Measurements from ENCODE around the gene GPATCH1.

GPATCH1 gene

DNA sequence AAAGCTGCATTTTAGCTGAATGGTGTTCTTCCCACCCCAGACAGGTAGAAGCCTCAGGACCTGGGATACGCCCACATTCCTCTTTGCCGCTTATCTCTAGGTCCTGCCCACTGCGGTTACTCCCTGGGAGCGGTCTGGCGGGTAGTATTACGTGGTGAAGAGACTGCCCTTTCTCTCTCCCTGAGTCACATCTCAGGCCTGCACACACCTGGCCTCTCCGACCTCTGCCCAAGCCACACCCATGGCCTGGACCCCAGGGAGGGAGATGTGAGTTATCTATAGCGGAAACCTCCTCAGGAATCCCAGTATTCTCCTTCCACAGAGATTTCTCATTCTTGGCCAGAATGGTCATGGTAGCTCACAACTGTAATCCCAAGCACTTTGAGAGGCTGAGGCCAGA is 33.6 kb upstream of the GPATCH1 start:
- no peak overlapping the region for H3K27ac ChIP-seq (ENCODE audit: low read length)
- WGBS (ENCODE audit: insufficient coverage, insufficient read length), result no CpG with 5 or more reads among the region's 8 CpGs
- H3K4me3 ChIP-seq (ENCODE audit: low read length), result no peak overlapping the region
- H3K27me3 ChIP-seq (ENCODE audit: control insufficient read depth, insufficient read depth, low read length), result no peaks in the 10 kb centered on the region
- no peaks in the 10 kb centered on the region for H3K9me3 ChIP-seq (ENCODE audit: control insufficient read depth, insufficient read depth, low read length)
- DNase-seq (ENCODE audit: low read depth, low spot score), result no peak
- no peaks in the 10 kb centered on the region for H3K36me3 ChIP-seq (ENCODE audit: control insufficient read depth, insufficient read depth, low read length)
- peaks cover 3% of the 10 kb centered on the region; the same call in 1 of the 2 replicates for H3K4me1 ChIP-seq (ENCODE audit: control insufficient read depth, insufficient read depth, low read length)

DNA sequence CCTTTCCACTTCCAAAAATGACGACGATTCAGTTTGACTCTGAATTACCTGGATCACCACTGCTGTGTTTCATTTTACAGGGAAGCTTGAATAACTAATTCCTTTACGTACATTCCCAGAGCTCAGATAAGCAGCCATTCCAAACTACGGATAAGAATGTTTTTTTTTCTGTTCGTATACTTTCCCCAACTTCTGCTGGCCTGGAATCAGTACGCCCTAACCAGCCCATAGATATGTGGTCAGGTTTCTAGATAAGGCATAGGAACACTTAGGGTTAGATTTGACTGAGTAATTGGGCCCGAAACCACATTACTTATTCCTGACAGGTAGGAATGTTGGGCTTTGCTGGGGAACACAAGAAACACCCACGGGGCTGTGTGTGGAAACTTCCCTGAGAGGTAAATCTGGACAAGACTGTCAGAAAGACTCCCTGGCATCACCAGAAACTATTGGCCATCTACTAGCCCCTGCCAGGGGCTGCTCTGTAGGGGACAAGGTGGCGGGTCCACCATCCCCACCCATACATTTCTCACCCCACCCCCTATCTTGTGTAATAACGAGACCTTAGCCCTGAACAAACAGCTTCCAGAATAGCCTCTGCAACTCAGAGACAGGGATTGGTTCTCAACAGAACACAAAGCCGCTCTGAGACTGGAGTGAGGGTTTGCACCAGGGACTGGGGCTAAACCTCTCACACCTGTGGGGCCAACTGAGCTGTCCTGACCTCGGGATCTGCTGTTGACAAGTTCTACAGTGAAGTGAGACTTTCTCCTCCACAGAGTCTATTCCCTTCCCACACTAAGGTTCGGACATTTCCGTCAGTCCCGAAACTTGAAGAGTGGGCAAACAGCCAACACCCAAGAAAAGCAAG is 31.9 kb upstream of the GPATCH1 start:
- Histone ChIP-seq H3K4me3 (ENCODE audit: low read length) (no peak overlapping the region), H3K9me3 (ENCODE audit: control insufficient read depth, insufficient read depth, low read length) (no peaks in the 10 kb centered on the region), H3K4me1 (ENCODE audit: control insufficient read depth, insufficient read depth, low read length) (peaks cover 3% of the 10 kb centered on the region; the same call in 1 of the 2 replicates), H3K27ac (ENCODE audit: low read length) (no peak overlapping the region), H3K27me3 (ENCODE audit: control insufficient read depth, insufficient read depth, low read length) (no peaks in the 10 kb centered on the region), H3K36me3 (ENCODE audit: control insufficient read depth, insufficient read depth, low read length) (no peaks in the 10 kb centered on the region)
- WGBS (ENCODE audit: insufficient coverage, insufficient read length), result no CpG with 5 or more reads among the region's 15 CpGs
- no peak for DNase-seq (ENCODE audit: low read depth, low spot score)

DNA sequence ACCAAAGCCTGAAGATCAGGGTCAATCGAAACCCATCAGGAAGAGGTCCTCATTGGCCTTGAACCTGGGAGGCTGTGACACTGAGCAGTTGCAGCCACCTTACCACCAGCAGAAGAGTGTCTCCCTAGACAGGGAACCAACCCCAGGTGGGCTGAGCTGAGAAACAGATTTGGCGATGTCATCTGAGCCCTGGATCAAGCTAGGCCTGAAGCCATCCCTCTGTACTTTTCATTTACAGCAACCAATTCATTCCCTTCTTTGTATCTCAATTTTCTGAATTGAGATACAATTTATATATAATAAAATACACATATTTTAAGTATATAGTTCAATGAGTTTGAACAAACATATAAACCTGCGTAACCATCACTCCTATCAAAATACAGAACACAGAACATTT is 30.9 kb upstream of the GPATCH1 start:
- peaks cover 3% of the 10 kb centered on the region; the same call in 1 of the 2 replicates for H3K4me1 ChIP-seq (ENCODE audit: control insufficient read depth, insufficient read depth, low read length)
- no peak overlapping the region for H3K27ac ChIP-seq (ENCODE audit: low read length)
- no peak overlapping the region for H3K4me3 ChIP-seq (ENCODE audit: low read length)
- H3K36me3 ChIP-seq (ENCODE audit: control insufficient read depth, insufficient read depth, low read length), result 0 out of 2 replicates have a peak, but pooled peaks cover 2% of the 10 kb centered on the region
- no CpG with 5 or more reads among the region's 3 CpGs for WGBS (ENCODE audit: insufficient coverage, insufficient read length)
- H3K27me3 ChIP-seq (ENCODE audit: control insufficient read depth, insufficient read depth, low read length), result no peaks in the 10 kb centered on the region
- no peaks in the 10 kb centered on the region for H3K9me3 ChIP-seq (ENCODE audit: control insufficient read depth, insufficient read depth, low read length)
- DNase-seq (ENCODE audit: low read depth, low spot score), result no peak

DNA sequence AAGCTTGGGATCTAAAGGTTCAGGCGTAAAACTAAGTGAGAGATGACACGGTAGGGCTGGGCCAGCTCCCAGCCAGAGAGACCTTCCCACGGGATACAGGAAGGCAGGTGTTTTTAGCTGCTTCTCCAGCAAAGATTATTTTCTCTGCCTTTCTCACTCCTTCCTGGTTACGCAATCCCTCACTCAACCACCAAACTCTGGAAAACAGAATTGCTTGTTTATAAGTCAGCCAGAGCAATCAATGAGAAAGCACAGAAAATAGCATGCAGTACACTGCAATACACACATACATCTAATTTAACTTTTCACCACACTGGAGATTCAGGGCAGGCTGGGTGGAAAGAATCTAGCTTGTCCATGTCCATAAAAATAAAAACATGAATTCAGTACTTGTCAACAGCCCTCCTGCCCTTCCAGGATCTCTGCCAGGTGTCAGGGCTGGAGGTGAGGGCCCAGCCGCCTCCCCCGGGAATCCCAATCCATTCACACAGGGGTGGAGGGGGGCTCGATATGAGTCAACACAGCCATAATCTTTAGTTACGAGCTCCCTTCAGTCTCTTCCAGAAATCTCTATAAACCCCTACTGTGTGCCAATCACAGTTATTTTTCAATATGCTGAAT is 28.5 kb upstream of the GPATCH1 start:
- H3K4me1 ChIP-seq (ENCODE audit: control insufficient read depth, insufficient read depth, low read length), result peaks cover 2% of the 10 kb centered on the region; the same call in 1 of the 2 replicates
- no peaks in the 10 kb centered on the region for H3K9me3 ChIP-seq (ENCODE audit: control insufficient read depth, insufficient read depth, low read length)
- no peak for DNase-seq (ENCODE audit: low read depth, low spot score)
- H3K27me3 ChIP-seq (ENCODE audit: control insufficient read depth, insufficient read depth, low read length), result no peaks in the 10 kb centered on the region
- WGBS (ENCODE audit: insufficient coverage, insufficient read length), result no CpG with 5 or more reads among the region's 8 CpGs
- H3K27ac ChIP-seq (ENCODE audit: low read length), result no peak overlapping the region
- H3K36me3 ChIP-seq (ENCODE audit: control insufficient read depth, insufficient read depth, low read length), result 0 out of 2 replicates have a peak, but pooled peaks cover 2% of the 10 kb centered on the region
- no peak overlapping the region for H3K4me3 ChIP-seq (ENCODE audit: low read length)

DNA sequence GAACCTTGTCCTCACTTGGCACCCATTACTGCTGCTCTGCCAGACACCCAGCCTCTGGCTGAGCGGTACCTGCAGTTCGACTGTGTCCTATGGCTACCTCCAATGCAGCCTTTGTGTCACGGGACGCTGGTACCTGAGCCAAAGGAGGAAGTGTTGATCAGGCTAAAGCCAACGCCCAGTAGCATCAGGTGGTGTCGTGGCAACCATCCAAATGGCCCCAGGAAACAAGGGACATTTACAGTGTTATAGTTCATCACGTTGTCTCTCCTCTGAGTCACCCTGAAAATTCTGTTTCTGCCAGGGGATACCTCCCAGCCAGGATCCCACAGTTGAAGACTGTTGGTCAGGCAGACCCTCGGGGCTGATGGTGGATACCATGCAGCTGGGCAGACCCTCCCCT is 26.4 kb upstream of the GPATCH1 start:
- H3K4me3 ChIP-seq (ENCODE audit: low read length), result no peak overlapping the region
- no peak for DNase-seq (ENCODE audit: low read depth, low spot score)
- H3K27ac ChIP-seq (ENCODE audit: low read length), result no peak overlapping the region
- H3K27me3 ChIP-seq (ENCODE audit: control insufficient read depth, insufficient read depth, low read length), result no peaks in the 10 kb centered on the region
- no peaks in the 10 kb centered on the region; the same call in 1 of the 2 replicates for H3K4me1 ChIP-seq (ENCODE audit: control insufficient read depth, insufficient read depth, low read length)
- no peaks in the 10 kb centered on the region for H3K9me3 ChIP-seq (ENCODE audit: control insufficient read depth, insufficient read depth, low read length)
- WGBS (ENCODE audit: insufficient coverage, insufficient read length), result no CpG with 5 or more reads among the region's 8 CpGs
- H3K36me3 ChIP-seq (ENCODE audit: control insufficient read depth, insufficient read depth, low read length), result 0 out of 2 replicates have a peak, but pooled peaks cover 2% of the 10 kb centered on the region

DNA sequence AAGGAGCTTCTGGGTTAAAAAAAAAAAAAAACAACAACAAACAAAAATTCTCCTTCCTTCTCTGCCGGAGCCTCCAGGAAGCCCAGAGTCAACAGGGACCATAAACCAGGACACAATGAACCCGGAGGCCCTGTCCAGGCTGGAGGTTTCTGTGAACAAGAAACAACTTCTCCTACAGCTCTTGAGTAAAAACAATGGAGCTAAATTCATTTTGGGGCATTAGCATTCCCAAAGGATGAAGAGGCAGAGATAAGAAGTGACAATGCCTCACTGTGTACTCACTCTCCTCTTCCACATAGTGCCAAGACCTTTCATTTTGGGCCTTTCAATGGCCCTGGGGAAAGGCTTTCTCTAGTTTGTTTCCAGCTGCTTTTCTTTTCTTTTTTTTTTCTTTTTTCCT is 25.3 kb upstream of the GPATCH1 start:
- Histone ChIP-seq H3K27me3 (ENCODE audit: control insufficient read depth, insufficient read depth, low read length) (no peaks in the 10 kb centered on the region), H3K4me1 (ENCODE audit: control insufficient read depth, insufficient read depth, low read length) (no peaks in the 10 kb centered on the region), H3K36me3 (ENCODE audit: control insufficient read depth, insufficient read depth, low read length) (0 out of 2 replicates have a peak, but pooled peaks cover 2% of the 10 kb centered on the region), H3K9me3 (ENCODE audit: control insufficient read depth, insufficient read depth, low read length) (no peaks in the 10 kb centered on the region), H3K4me3 (ENCODE audit: low read length) (no peak overlapping the region), H3K27ac (ENCODE audit: low read length) (no peak overlapping the region)
- no CpG with 5 or more reads among the region's 2 CpGs for WGBS (ENCODE audit: insufficient coverage, insufficient read length)
- no peak for DNase-seq (ENCODE audit: low read depth, low spot score)

DNA sequence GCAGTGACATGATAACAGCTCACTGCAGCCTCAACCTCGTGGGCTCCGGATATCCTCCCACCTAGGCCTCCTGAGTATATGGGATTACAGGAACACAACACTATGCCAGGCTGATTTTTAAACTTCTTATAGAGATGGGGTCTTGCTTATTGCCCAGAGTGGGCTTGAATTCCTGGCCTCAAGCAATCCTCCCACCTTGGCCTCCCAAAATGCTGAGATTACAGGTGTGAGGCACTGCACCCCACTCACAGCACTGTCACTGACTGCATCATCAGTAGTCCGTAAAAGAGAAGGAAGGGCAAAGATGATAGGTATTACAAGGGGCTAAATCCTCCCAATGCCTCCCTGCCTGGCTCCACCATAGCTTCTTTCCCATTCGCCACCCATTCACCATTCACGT is 20.4 kb upstream of the GPATCH1 start:
- Histone ChIP-seq H3K4me1 (ENCODE audit: control insufficient read depth, insufficient read depth, low read length) (no peaks in the 10 kb centered on the region), H3K9me3 (ENCODE audit: control insufficient read depth, insufficient read depth, low read length) (no peaks in the 10 kb centered on the region), H3K27me3 (ENCODE audit: control insufficient read depth, insufficient read depth, low read length) (no peaks in the 10 kb centered on the region), H3K36me3 (ENCODE audit: control insufficient read depth, insufficient read depth, low read length) (no peaks in the 10 kb centered on the region), H3K27ac (ENCODE audit: low read length) (no peak overlapping the region), H3K4me3 (ENCODE audit: low read length) (no peak overlapping the region)
- WGBS (ENCODE audit: insufficient coverage, insufficient read length), result no CpG with 5 or more reads among the region's 5 CpGs
- no peak for DNase-seq (ENCODE audit: low read depth, low spot score)

DNA sequence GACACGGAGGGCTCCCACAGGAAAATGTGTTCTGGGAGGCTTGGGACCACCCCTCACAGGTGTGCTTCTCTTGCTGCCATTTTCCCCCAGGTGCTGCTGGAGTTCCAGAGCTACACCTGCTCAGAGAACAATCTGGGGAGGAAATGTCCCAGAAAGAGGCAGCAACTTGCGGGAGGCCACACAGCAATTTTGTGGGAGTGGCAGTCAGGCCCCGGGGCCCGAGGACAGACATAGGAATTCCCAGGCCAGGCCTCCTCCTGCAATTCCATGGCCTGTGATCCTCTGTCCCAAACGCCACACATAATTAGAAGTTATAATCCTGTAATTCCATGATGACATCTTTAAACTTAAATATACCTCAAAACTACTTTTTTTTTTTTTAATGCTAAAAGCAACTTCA is 18.1 kb upstream of the GPATCH1 start:
- no peak overlapping the region for H3K27ac ChIP-seq (ENCODE audit: low read length)

DNA sequence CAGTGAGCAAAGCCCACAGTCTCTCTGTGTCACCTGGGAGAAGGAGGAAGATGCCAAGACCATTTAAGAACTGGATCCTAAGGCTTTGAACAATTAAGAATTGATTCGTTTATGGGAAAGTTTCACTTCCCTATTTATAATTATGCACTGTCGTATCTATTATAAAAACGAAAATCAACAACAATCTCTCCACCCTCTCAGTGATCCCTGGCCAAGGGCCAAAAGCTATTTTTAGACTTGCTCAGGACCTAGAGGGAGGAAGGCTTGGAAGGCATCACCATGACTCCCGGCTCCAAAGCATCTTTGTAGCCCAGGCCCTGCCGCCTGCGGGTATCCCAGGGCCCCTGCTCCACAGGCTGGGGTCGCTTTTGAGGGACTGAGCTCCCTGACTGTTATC is 17.6 kb upstream of the GPATCH1 start:
- DNase-seq (ENCODE audit: low read depth, low spot score), result no peak
- Histone ChIP-seq H3K4me3 (ENCODE audit: low read length) (peak overlapping the region; percentile 57; the same call in 1 of the 2 replicates), H3K4me1 (ENCODE audit: control insufficient read depth, insufficient read depth, low read length) (no peaks in the 10 kb centered on the region), H3K27me3 (ENCODE audit: control insufficient read depth, insufficient read depth, low read length) (no peaks in the 10 kb centered on the region), H3K9me3 (ENCODE audit: control insufficient read depth, insufficient read depth, low read length) (no peaks in the 10 kb centered on the region), H3K27ac (ENCODE audit: low read length) (no peak overlapping the region), H3K36me3 (ENCODE audit: control insufficient read depth, insufficient read depth, low read length) (no peaks in the 10 kb centered on the region)
- WGBS (ENCODE audit: insufficient coverage, insufficient read length), result 100% methylated on average over 2 of the region's 7 CpGs

More for the DNA sequence above, 18.1 kb upstream of the GPATCH1 start:
- no peaks in the 10 kb centered on the region for H3K4me1 ChIP-seq (ENCODE audit: control insufficient read depth, insufficient read depth, low read length)
- no peaks in the 10 kb centered on the region for H3K27me3 ChIP-seq (ENCODE audit: control insufficient read depth, insufficient read depth, low read length)
- no CpG with 5 or more reads among the region's 5 CpGs for WGBS (ENCODE audit: insufficient coverage, insufficient read length)
- H3K36me3 ChIP-seq (ENCODE audit: control insufficient read depth, insufficient read depth, low read length), result no peaks in the 10 kb centered on the region
- DNase-seq (ENCODE audit: low read depth, low spot score), result no peak
- no peak overlapping the region for H3K4me3 ChIP-seq (ENCODE audit: low read length)
- no peaks in the 10 kb centered on the region for H3K9me3 ChIP-seq (ENCODE audit: control insufficient read depth, insufficient read depth, low read length)

DNA sequence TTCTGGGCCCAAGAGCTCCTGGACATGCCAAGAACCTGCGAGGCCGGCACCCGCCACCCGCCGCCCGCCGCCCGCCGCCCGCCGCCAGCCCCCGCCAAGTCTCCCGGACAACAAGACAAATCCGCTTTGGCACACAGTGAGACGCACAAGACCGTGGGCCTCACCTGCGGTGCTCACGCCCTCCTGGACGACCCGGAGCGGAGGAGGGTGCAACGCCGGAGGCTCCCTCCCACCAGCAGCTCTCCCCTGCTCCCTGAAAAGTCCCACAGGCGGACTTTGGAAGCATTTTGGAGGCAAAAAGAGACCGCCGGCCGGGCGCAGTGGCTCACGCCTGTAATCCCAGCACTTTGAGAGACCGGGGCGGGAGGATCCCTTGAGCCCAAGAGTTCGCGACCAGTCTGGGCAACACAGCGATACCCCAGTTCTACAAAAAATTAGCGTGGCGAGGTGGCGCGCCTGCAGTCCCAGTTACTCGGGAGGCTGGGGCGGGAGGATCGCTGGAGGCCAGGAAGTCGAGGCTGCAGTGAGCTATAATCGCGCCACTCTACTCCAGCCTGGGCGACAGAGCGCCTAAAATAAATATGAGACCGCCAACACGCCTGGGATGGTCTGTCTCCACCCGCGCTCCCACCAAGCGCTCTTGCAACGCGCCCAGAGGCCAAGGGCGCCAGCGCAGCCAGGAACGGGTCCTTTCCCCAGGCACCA is 17.1 kb upstream of the GPATCH1 start:
- no peak for DNase-seq (ENCODE audit: low read depth, low spot score)
- Histone ChIP-seq H3K36me3 (ENCODE audit: control insufficient read depth, insufficient read depth, low read length) (no peaks in the 10 kb centered on the region), H3K9me3 (ENCODE audit: control insufficient read depth, insufficient read depth, low read length) (no peaks in the 10 kb centered on the region), H3K27me3 (ENCODE audit: control insufficient read depth, insufficient read depth, low read length) (no peaks in the 10 kb centered on the region), H3K4me1 (ENCODE audit: control insufficient read depth, insufficient read depth, low read length) (no peaks in the 10 kb centered on the region), H3K4me3 (ENCODE audit: low read length) (peak overlapping the region; percentile 57; the same call in 1 of the 2 replicates), H3K27ac (ENCODE audit: low read length) (no peak overlapping the region)
- WGBS (ENCODE audit: insufficient coverage, insufficient read length), result no CpG with 5 or more reads among the region's 56 CpGs
